GM12873 (cell line): ENCODE data around the gene SELENOI.

ENCODE experiments used
- CTCF ChIP-seq: IDR thresholded peaks from 2 replicates; pipeline ENCODE4 v1.5.1; 2012; ENCODE audit warnings: low read depth, mild to moderate bottlenecking, moderate library complexity, low read length, control low read depth; ENCODE audit not compliant: insufficient read depth; ENCODE audit errors: missing control alignments

Gene SELENOI

GRCh38 chr2:26355038-26355995 lies 9.4 kb downstream of the SELENOI start:
- TF ChIP-seq CTCF, result no peak

GRCh38 chr2:26356111-26356510 lies 10.2 kb downstream of the SELENOI start:
- no peak for TF ChIP-seq CTCF

- no peak for TF ChIP-seq CTCF
These were observed 10.8 kb downstream of the SELENOI start for GRCh38 chr2:26356771-26357170.

DNA sequence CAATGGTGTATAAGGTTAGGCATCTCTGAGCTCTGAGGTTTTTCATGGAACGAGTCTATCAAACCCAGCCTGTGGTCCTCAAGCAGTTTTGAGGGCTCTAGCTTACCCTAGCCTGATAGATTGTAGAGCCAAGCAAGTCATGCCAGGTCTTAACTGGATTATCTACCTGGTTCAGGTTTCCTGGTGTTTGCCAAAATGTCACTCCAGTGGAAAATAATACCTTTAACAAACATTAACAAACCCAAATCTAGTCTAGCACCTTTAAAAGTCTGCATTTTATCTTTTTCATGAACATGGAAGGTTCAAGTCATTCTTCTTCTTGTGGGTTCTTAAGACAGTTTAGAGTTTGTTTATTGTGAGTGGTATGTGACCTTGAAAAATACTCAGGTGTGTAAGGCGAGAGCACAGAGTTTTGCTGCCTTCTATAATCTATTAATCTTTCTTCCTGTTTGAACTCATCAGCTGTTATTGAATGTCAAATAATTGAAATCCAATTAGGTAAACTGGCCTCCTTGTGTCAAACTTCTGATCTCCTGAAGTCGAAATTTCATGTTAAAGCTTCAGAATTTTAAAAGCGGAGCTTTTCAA lies 14.0 kb downstream of the SELENOI start:
- no peak for TF ChIP-seq CTCF

GRCh38 chr2:26363323-26363722 lies 17.4 kb downstream of the SELENOI start:
- no peak for TF ChIP-seq CTCF

DNA sequence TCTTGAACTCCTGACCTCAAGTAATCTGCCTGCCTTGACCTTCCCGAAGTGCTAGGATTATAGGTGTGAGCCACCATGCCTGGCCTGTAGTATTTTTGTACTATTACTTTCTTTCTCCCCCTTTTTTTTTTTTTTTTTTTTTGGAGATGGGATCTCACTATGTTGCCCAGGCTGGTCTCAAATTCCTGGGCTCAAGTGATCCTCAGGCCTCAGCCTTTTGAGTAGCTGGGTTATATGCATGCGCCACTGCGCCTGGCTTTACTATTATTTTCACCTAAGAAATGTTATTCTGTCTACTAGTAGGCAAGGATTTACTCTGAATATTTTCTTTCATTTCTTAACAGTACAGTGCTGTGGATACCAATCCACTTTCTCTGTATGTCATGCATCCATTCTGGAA lies 18.0 kb downstream of the SELENOI start:
- TF ChIP-seq CTCF, result no peak

DNA sequence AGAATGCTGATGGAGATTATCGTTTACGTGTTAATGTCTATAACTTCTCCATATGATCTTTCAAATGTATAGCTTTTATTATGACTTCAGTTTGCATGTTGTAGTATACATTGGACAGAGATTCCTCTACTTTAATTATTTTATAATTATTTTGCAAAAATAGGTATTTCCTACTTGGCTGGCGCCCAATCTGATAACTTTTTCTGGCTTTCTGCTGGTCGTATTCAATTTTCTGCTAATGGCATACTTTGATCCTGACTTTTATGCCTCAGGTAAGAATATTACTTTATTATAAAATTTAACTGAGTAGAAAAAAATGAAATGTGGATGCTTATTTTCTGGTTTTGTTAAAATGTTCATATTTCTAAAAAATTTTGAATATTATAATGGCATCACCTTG lies 18.7 kb downstream of the SELENOI start:
- no peak for TF ChIP-seq CTCF
